Osteoblast (primary cell): ENCODE measurements around the gene EPB41L5. TPM values are rescaled to one million over a fixed set of nuclear protein-coding genes. Genes with fewer than 3 reads are reported as not detected.

Source experiments
- DNase-seq: peaks from one replicate; pipeline ENCODE4 v3.0.0; 2011; ENCODE audit warnings: low spot score, mixed read lengths; ENCODE audit not compliant: insufficient read length; ENCODE audit errors: missing footprints
- H2AFZ ChIP-seq: 2 replicates; pipeline ENCODE4 v1.6.0; 2011; ENCODE audit warnings: mild to moderate bottlenecking, low read length
- H3K27ac ChIP-seq: 2 replicates; pipeline ENCODE4 v1.5.1; 2011; ENCODE audit warnings: mild to moderate bottlenecking, low read depth, low read length, moderate library complexity
- H3K27me3 ChIP-seq: 2 replicates; pipeline ENCODE4 v1.6.0; 2012; ENCODE audit warnings: mild to moderate bottlenecking, control low read depth, inconsistent platforms, low read length, moderate library complexity; ENCODE audit not compliant: insufficient read depth
- H3K36me3 ChIP-seq: 2 replicates; pipeline ENCODE4 v1.5.1; 2011; ENCODE audit warnings: mild to moderate bottlenecking, low read length, control low read depth, moderate library complexity; ENCODE audit not compliant: insufficient read depth
- H3K4me1 ChIP-seq: 2 replicates; pipeline ENCODE4 v1.5.1; 2011; ENCODE audit warnings: mild to moderate bottlenecking, low read length, control low read depth, moderate library complexity; ENCODE audit not compliant: insufficient read depth
- H3K4me2 ChIP-seq: 2 replicates; pipeline ENCODE4 v1.6.0; 2011; ENCODE audit warnings: mild to moderate bottlenecking, low read length; ENCODE audit not compliant: insufficient read depth
- H3K4me3 ChIP-seq: fragments of 200-600 bp; sonication (generic); 3 replicates; pipeline ENCODE4 v1.5.1; 2012; ENCODE audit warnings: mild to moderate bottlenecking, low read length, inconsistent platforms; ENCODE audit not compliant: insufficient read depth
- H3K79me2 ChIP-seq: 2 replicates; pipeline ENCODE4 v1.6.0; 2012; ENCODE audit warnings: mild to moderate bottlenecking, low read length, control low read depth, inconsistent platforms; ENCODE audit not compliant: insufficient read depth
- H3K9me3 ChIP-seq: 2 replicates; pipeline ENCODE4 v1.5.1; 2011; ENCODE audit warnings: low read depth, low read length, control low read depth
- H4K20me1 ChIP-seq: 2 replicates; pipeline ENCODE4 v1.6.0; 2012; ENCODE audit warnings: mild to moderate bottlenecking, low read length, control low read depth; ENCODE audit not compliant: insufficient read depth
- total RNA-seq: library from RNA; depleted of rRNA; stranded (reverse); fragments of >200 nt; gene quantifications from 2 replicates; pipeline ENCODE4 v1.2.3, GENCODE V29; 2012
- TF ChIP-seq, protein P1 (sequence below): IDR thresholded peaks from 2 replicates; pipeline ENCODE4 v1.5.1; 2011; ENCODE audit warnings: mild to moderate bottlenecking, low read depth, low read length, moderate library complexity; ENCODE audit errors: extremely low read depth

EPB41L5 gene
- total RNA-seq, 1 donor: 9.4 TPM

DNA sequence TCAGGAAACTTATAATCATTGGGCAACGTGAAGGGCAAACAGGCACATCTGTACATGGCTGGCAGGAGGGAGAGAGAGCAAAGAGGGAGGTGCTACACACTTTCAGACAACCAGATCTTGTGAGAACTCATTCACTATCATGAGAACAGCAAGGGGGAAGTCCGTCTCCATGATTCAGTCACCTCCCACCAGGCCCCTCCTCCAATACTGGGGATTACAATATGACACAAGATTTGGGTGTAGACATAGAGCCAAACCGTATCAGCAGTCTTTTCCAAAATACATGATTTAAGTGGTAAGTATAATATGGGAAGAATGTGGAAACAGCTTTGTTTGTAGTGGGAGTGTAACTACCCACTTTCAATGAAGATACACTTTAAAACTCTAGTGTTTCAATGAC lies 65.0 kb downstream of the EPB41L5 start:
- DNase-seq: no peak
- no peaks in the 10 kb centered on the region for H3K36me3 ChIP-seq
- H2AFZ ChIP-seq: no peak overlapping the region
- H3K27me3 ChIP-seq: no peaks in the 10 kb centered on the region
- no peak overlapping the region for H3K4me2 ChIP-seq
- TF ChIP-seq, protein P1, sequence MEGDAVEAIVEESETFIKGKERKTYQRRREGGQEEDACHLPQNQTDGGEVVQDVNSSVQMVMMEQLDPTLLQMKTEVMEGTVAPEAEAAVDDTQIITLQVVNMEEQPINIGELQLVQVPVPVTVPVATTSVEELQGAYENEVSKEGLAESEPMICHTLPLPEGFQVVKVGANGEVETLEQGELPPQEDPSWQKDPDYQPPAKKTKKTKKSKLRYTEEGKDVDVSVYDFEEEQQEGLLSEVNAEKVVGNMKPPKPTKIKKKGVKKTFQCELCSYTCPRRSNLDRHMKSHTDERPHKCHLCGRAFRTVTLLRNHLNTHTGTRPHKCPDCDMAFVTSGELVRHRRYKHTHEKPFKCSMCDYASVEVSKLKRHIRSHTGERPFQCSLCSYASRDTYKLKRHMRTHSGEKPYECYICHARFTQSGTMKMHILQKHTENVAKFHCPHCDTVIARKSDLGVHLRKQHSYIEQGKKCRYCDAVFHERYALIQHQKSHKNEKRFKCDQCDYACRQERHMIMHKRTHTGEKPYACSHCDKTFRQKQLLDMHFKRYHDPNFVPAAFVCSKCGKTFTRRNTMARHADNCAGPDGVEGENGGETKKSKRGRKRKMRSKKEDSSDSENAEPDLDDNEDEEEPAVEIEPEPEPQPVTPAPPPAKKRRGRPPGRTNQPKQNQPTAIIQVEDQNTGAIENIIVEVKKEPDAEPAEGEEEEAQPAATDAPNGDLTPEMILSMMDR: no peak
- no peak overlapping the region for H3K27ac ChIP-seq
- no peaks in the 10 kb centered on the region for H4K20me1 ChIP-seq
- H3K4me3 ChIP-seq: no peak overlapping the region
- no peaks in the 10 kb centered on the region for H3K79me2 ChIP-seq
- H3K9me3 ChIP-seq: no peaks in the 10 kb centered on the region
- no peaks in the 10 kb centered on the region for H3K4me1 ChIP-seq

DNA sequence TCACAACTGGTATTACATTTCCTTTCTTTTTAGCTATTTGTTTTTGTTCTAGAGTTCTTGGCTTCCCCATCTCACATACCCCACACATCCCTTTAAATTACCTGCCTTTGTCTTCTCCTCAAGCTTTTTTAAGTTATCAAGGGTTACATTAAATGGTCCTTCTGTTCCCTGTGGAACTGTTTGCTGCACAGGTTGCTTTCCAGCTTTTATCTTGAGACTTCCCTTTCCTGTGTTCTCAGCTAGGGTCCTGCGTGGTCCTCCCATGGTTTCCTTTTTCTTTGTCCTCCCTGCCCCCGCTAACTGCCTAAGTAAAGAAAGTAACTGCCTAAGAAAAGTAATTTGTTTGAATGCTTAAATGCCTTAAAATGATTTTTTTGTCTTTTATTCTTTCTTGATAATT lies 66.8 kb downstream of the EPB41L5 start:
- TF ChIP-seq, protein P1: no peak
- Histone ChIP-seq H3K4me1 (no peaks in the 10 kb centered on the region), H3K79me2 (no peaks in the 10 kb centered on the region), H4K20me1 (no peaks in the 10 kb centered on the region), H2AFZ (no peak overlapping the region), H3K4me3 (no peak overlapping the region), H3K4me2 (no peak overlapping the region), H3K9me3 (no peaks in the 10 kb centered on the region), H3K36me3 (no peaks in the 10 kb centered on the region), H3K27ac (no peak overlapping the region), H3K27me3 (no peaks in the 10 kb centered on the region)
- no peak for DNase-seq

DNA sequence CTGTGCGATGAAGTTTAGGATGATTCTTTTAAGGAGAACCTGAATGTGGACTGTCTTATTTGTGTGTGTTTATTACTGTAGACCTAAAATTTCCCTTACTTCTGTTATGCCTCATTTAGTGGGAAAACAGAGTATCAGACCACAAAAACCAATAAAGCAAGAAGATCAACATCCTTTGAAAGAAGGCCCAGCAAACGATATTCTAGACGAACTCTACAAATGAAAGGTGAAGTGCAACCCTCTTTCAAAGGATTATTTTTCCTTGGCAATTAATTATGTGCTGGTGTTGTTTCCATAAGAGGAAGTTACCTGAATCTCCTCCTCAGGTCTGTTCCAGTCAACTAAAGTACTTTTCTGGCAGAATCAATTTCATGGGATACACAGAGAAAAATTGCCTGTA lies 78.6 kb downstream of the EPB41L5 start:
- Histone ChIP-seq H3K4me3 (no peak overlapping the region), H3K4me1 (no peaks in the 10 kb centered on the region)
- TF ChIP-seq, protein P1: no peak

DNA sequence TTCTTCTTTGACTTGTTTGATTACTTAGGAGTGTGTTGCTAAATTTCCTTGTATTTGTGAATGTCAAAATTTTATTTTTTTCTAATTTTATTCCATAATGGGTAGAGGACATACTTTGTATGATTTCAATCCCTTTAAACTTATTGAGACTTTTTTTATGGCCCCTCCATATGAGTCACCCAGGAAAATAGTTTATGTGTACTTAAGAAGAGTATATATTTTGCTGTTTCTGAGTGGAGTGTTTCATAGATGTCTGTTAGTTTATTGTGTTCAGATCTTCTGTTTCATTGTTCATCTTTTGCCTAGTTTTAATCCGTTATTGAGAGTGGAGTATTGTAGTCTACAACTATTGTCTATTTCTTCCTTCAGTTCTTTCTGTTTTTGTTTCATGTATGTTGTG lies 81.9 kb downstream of the EPB41L5 start:
- H3K9me3 ChIP-seq: no peaks in the 10 kb centered on the region
- no peak overlapping the region for H2AFZ ChIP-seq
- no peak overlapping the region for H3K27ac ChIP-seq
- no peaks in the 10 kb centered on the region for H4K20me1 ChIP-seq
- no peak overlapping the region for H3K4me2 ChIP-seq
- H3K4me3 ChIP-seq: no peak overlapping the region
- no peaks in the 10 kb centered on the region for H3K79me2 ChIP-seq
- no peaks in the 10 kb centered on the region for H3K36me3 ChIP-seq
- no peaks in the 10 kb centered on the region for H3K27me3 ChIP-seq
- no peaks in the 10 kb centered on the region for H3K4me1 ChIP-seq
- TF ChIP-seq, protein P1: no peak
- no peak for DNase-seq

More for the DNA sequence above, 78.6 kb downstream of the EPB41L5 start:
- Histone ChIP-seq H3K79me2 (no peaks in the 10 kb centered on the region), H3K36me3 (no peaks in the 10 kb centered on the region), H2AFZ (no peak overlapping the region), H3K9me3 (no peaks in the 10 kb centered on the region), H3K27me3 (no peaks in the 10 kb centered on the region), H3K27ac (no peak overlapping the region), H3K4me2 (no peak overlapping the region), H4K20me1 (no peaks in the 10 kb centered on the region)
- DNase-seq: no peak
